ENCODE measurements around the gene MBD4. TPM values are rescaled to one million over a fixed set of nuclear protein-coding genes. Genes with fewer than 3 reads are reported as not detected.

MBD4 gene
- total RNA-seq, 1 donor from 2014 or later, result 98.7 TPM

DNA sequence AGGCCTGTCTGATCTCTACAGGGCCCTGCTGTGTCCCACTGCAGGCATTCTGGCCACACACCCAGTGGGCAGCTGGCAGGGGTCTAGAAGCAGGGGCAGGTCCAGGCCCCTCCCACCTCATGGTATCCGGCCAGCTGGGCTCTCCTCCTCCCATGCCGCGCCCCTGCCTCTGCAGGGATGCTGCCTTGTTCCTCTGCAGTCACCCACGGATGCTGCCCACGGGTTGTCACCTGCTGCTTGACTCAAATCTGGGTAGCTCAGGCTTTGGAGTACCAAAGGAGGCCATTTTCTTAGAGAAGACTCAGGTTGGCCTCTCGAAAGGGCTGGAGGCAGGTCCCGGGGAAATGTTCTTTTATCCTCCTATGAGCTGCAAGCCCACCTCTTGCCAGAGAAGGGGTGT, 36.3 kb downstream of the MBD4 start:
- H3K9me3 Mint-ChIP-seq, result no peaks in the 10 kb centered on the region
- H3K4me1 Mint-ChIP-seq, result peaks cover 19% of the 10 kb centered on the region
- no peak for ATAC-seq (ENCODE audit: low read depth)
- intact Hi-C loops (cut with micrococcal nuclease), result no loop called here
- DNase-seq, result no peak
- TF ChIP-seq, protein P1, sequence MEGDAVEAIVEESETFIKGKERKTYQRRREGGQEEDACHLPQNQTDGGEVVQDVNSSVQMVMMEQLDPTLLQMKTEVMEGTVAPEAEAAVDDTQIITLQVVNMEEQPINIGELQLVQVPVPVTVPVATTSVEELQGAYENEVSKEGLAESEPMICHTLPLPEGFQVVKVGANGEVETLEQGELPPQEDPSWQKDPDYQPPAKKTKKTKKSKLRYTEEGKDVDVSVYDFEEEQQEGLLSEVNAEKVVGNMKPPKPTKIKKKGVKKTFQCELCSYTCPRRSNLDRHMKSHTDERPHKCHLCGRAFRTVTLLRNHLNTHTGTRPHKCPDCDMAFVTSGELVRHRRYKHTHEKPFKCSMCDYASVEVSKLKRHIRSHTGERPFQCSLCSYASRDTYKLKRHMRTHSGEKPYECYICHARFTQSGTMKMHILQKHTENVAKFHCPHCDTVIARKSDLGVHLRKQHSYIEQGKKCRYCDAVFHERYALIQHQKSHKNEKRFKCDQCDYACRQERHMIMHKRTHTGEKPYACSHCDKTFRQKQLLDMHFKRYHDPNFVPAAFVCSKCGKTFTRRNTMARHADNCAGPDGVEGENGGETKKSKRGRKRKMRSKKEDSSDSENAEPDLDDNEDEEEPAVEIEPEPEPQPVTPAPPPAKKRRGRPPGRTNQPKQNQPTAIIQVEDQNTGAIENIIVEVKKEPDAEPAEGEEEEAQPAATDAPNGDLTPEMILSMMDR (IDR thresholded peaks at IDR 0.05), result no peak
- peaks cover 8% of the 10 kb centered on the region for H3K36me3 Mint-ChIP-seq (ENCODE audit: low read depth)
- CTCF ChIA-PET, result no interaction called here
- H3K27me3 Mint-ChIP-seq, result no peaks in the 10 kb centered on the region
- POLR2A ChIA-PET, result interaction anchor here (1.1 kb wide), 1 partner anchor 11 kb away, joined by 5 read pairs; no protein-coding TSS in a partner anchor
- H3K4me3 Mint-ChIP-seq, result no peak overlapping the region
- H3K27ac Mint-ChIP-seq, result no peak overlapping the region

DNA sequence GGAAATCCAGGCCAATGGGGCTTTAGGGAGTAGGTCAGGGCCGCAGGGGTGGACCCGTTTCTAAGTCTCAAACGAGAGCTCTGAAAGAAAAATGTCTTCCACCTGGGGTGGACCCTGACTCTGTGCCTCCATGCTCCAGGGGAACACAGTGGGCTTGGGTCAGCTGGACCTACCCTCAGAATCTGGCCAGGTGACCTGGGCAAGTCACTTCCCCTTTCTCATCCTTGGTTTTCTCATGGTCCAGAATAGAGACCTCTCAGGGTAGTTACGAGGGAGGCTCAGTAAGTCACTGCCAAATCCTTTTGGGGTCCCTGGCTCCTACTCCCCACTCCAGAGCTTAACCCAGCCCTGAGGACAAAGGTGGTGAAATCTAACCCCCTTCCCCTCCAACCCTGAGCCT, 37.1 kb downstream of the MBD4 start:
- CTCF ChIA-PET, result no interaction called here
- H3K27me3 Mint-ChIP-seq, result no peaks in the 10 kb centered on the region

GRCh38 chr3:129402210-129402609, 37.5 kb downstream of the MBD4 start:
- ChIA-PET POLR2A (interaction anchor here (4.5 kb wide), 1 partner anchor 37 kb away, joined by 29 read pairs; the partner anchor contains the start of genes IFT122 and MBD4), CTCF (interaction anchor here (1.1 kb wide), 1 partner anchor 18 kb away, joined by 3 read pairs; no protein-coding TSS in a partner anchor)
- no peaks in the 10 kb centered on the region for H3K9me3 Mint-ChIP-seq
- H3K27ac Mint-ChIP-seq, result no peak overlapping the region
- H3K27me3 Mint-ChIP-seq, result no peaks in the 10 kb centered on the region
- ATAC-seq (ENCODE audit: low read depth) (no peak), DNase-seq (no peak)
- H3K36me3 Mint-ChIP-seq (ENCODE audit: low read depth), result peaks cover 12% of the 10 kb centered on the region
- TF ChIP-seq, protein P1 (IDR thresholded peaks at IDR 0.05), result no peak
- no peak overlapping the region for H3K4me3 Mint-ChIP-seq
- peaks cover 30% of the 10 kb centered on the region for H3K4me1 Mint-ChIP-seq
- intact Hi-C loops (cut with micrococcal nuclease), result no loop called here

More for the DNA sequence above, 37.1 kb downstream of the MBD4 start:
- TF ChIP-seq, protein P1 (IDR thresholded peaks at IDR 0.05), result no peak
- DNase-seq (no peak), ATAC-seq (ENCODE audit: low read depth) (no peak)
- H3K4me3 Mint-ChIP-seq, result no peak overlapping the region
- no peak overlapping the region for H3K27ac Mint-ChIP-seq
- H3K36me3 Mint-ChIP-seq (ENCODE audit: low read depth), result peaks cover 8% of the 10 kb centered on the region
- H3K9me3 Mint-ChIP-seq, result no peaks in the 10 kb centered on the region
- intact Hi-C loops (cut with micrococcal nuclease), result no loop called here
- POLR2A ChIA-PET, result no interaction called here
- H3K4me1 Mint-ChIP-seq, result peaks cover 26% of the 10 kb centered on the region

DNA sequence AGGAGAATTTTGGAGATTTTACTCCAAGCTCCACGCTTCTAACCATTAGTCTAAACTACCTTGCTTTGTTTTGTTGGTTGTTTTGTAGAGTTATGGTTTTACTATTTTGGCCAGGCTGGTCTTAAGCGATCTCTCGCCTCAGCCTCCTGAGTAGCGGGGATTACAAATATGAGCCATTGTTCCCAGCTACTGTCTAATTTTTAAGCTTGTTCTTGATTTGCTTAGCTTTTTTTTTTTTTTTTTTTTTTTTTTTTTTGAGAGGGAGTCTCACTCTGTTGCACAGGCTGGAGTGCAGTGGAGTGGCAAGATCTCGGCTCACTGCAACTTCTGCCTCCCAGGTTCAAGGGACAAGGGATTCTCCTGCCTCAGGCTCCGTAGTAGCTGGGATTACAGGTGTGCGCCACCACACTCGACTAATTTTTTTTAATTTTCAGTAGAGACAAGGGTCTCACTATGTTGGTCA, 39.8 kb downstream of the MBD4 start:
- TF ChIP-seq, protein P1 (IDR thresholded peaks at IDR 0.05), result no peak
- Mint-ChIP-seq H3K4me3 (peak overlapping the region; percentile 96), H3K27me3 (no peaks in the 10 kb centered on the region), H3K4me1 (peaks cover 40% of the 10 kb centered on the region), H3K9me3 (no peaks in the 10 kb centered on the region), H3K36me3 (ENCODE audit: low read depth) (peaks cover 32% of the 10 kb centered on the region), H3K27ac (peak overlapping the region; percentile 96)
- intact Hi-C loops (cut with micrococcal nuclease), result loop anchor here (1.0 to 10.0 kb wide), 9 partner anchors 24 to 1805 kb away; partner anchors contain the start of genes ACAD9, EFCAB12, IFT122 and MCM2
- ChIA-PET CTCF (interaction anchor here (0.6 to 1.5 kb wide), 8 partner anchors 13 to 427 kb away, joined by 3 to 5 read pairs (median 4); no protein-coding TSS in a partner anchor), POLR2A (interaction anchor here (0.6 to 4.5 kb wide), 10 partner anchors 9 to 511 kb away, joined by 3 to 29 read pairs (median 6); partner anchors contain the start of genes COPG1, IFT122 and MBD4)
- DNase-seq (no peak), ATAC-seq (ENCODE audit: low read depth) (peak; percentile 11)

DNA sequence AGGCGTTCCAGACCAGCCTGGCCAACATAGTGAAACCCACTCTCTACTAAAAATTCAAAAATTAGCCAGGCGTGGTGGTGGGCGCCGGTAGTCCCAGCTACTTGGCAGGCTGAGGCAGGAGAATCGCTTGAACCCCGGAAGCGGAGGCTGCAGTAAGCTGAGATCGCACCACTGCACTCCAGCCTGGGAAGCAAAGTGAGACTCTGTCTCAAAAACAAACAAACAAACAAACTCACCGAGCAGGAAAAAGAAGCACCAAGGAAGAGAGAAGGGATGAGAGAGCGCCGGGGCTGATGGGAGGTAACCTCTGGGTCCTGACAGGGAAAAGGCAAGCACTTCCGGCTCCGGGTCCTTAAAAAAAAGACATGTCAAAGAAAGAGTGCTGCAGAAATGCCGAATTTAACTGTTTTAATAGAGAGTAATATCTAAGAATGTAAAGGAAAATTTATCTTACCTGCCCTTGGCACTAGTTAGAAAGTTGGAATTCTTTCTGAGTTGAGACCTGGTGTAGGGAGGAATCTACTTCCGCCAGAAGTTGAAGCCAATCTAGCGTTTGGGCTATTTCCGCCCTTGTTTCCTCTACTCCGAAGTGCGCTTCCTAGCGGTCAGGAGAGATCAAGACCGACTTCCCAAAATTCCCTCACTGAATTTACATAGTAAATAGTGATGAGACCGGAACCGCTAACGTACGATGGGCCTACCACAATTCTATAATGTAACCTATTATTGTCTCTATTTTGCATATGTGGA, 40.4 kb downstream of the MBD4 start:
- H3K36me3 Mint-ChIP-seq (ENCODE audit: low read depth), result peaks cover 36% of the 10 kb centered on the region
- ATAC-seq (ENCODE audit: low read depth) (peak; percentile 80), DNase-seq (peak; percentile 50)
- intact Hi-C loops (cut with micrococcal nuclease), result loop anchor here (1.0 to 10.0 kb wide), 9 partner anchors 25 to 1805 kb away; partner anchors contain the start of genes ACAD9, EFCAB12, IFT122 and MCM2
- H3K4me1 Mint-ChIP-seq, result peaks cover 40% of the 10 kb centered on the region
- TF ChIP-seq, protein P1 (IDR thresholded peaks at IDR 0.05), result peak; percentile 36
- ChIA-PET POLR2A (interaction anchor here (0.6 to 4.5 kb wide), 10 partner anchors 10 to 511 kb away, joined by 3 to 29 read pairs (median 6); partner anchors contain the start of genes IFT122 and MBD4), CTCF (interaction anchor here (0.8 to 1.7 kb wide), 8 partner anchors 13 to 428 kb away, joined by 3 to 5 read pairs (median 4); no protein-coding TSS in a partner anchor)
- H3K4me3 Mint-ChIP-seq, result peak overlapping the region; percentile 96
- H3K9me3 Mint-ChIP-seq, result no peaks in the 10 kb centered on the region
- peak overlapping the region; percentile 96 for H3K27ac Mint-ChIP-seq
- H3K27me3 Mint-ChIP-seq, result no peaks in the 10 kb centered on the region
